Esophagus (tissue), 2 donors: ENCODE results near the gene ITSN1. TPM values are rescaled to one million over a fixed set of nuclear protein-coding genes. Genes with fewer than 3 reads are reported as not detected.

Experiments used
- H3K27ac ChIP-seq, 2 donors: one replicate each; pipeline ENCODE4 v1.5.1; 2013; ENCODE audit warnings: low read depth in 2 of 2, mild to moderate bottlenecking in 2 of 2, inconsistent platforms in 1 of 2, low read length in 1 of 2, moderate library complexity in 1 of 2
- H3K27me3 ChIP-seq, 2 donors: one replicate each; pipeline ENCODE4 v1.6.1; 2013; ENCODE audit warnings: low read length in 2 of 2, control low read depth in 1 of 2, mild to moderate bottlenecking in 1 of 2; ENCODE audit not compliant: insufficient read depth in 2 of 2, control insufficient read depth in 1 of 2
- H3K36me3 ChIP-seq, 2 donors: one replicate each; pipeline ENCODE4 v1.6.1; 2013; ENCODE audit warnings: low read length in 1 of 2; ENCODE audit not compliant: control insufficient read depth in 2 of 2, insufficient read depth in 2 of 2
- H3K4me1 ChIP-seq, 2 donors: one replicate each; pipeline ENCODE4 v1.6.1; 2013; ENCODE audit warnings: low read length in 1 of 2; ENCODE audit not compliant: control insufficient read depth in 2 of 2, insufficient read depth in 2 of 2
- H3K4me3 ChIP-seq, 2 donors: one replicate each; pipeline ENCODE4 v1.5.1; 2013; ENCODE audit warnings: low read length in 2 of 2, mild to moderate bottlenecking in 2 of 2, low read depth in 1 of 2, moderate library complexity in 1 of 2
- H3K9me3 ChIP-seq, 2 donors: one replicate each; pipeline ENCODE4 v1.6.1; 2013; ENCODE audit warnings: mild to moderate bottlenecking in 2 of 2, low read depth in 1 of 2, low read length in 1 of 2, moderate library complexity in 1 of 2; ENCODE audit not compliant: control insufficient read depth in 2 of 2, insufficient read depth in 1 of 2
- WGBS, 2 donors: extraction: QIAGEN DNeasy Blood & Tissue Kit; methylation state at CpG; one replicate each; pipeline ENCODE4 v1.1.7; 2013; 5-methylcytosine and 5-hydroxymethylcytosine counted together
- polyA plus RNA-seq, 2 donors: library from polyadenylated mRNA; stranded (reverse); fragments of 200-250 nt; gene quantifications; one replicate each; pipeline ENCODE4 v1.2.3, GENCODE V29; 2013
- donor health status: healthy with polysubstance abuse.
- donor health status: Bipolar disorder and iron deficiency.

ITSN1 gene
- polyA plus RNA-seq, 2 donors = 6.6 to 8.9 TPM

- Histone ChIP-seq H3K36me3 (peaks cover 0 to 2% of the 10 kb centered on the region in 2 donors), H3K27me3 (no peaks in the 10 kb centered on the region), H3K4me3 (no peak overlapping the region), H3K9me3 (no peaks in the 10 kb centered on the region), H3K4me1 (no peaks in the 10 kb centered on the region), H3K27ac (no peak overlapping the region)
- WGBS, 2 donors = 77 to 79% methylated on average over 7 of the region's 7 CpGs
These were observed 179.4 kb downstream of the ITSN1 start for GRCh38 chr21:33821503-33822322.

GRCh38 chr21:33824156-33824941 is 182.0 kb downstream of the ITSN1 start:
- H3K9me3 ChIP-seq = no peaks in the 10 kb centered on the region
- peaks cover 0 to 2% of the 10 kb centered on the region in 2 donors for H3K36me3 ChIP-seq
- H3K4me1 ChIP-seq = no peaks in the 10 kb centered on the region
- H3K27ac ChIP-seq = no peak overlapping the region
- WGBS, 2 donors = 83 to 89% methylated on average over 11 of the region's 11 CpGs
- no peaks in the 10 kb centered on the region for H3K27me3 ChIP-seq
- no peak overlapping the region for H3K4me3 ChIP-seq

DNA sequence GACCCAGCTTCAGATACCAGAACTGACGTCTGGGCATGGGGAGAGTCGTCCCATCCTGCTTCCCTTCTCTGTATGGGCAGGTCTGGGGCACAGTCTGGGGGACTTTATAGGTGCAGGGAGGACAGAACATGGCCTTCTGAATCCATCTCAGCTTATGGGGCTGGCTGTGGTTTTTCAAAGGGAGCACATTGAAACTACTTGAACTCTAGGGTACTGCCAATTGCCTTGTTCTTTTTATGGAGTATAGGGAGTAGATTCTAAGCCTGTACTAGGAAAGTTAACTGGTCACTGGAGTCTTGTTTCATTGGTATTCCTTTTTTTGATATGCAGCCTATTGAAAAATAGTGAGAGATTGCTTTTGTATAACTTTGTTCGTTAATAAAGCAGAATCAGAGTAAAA is 183.1 kb downstream of the ITSN1 start:
- WGBS, 2 donors = 68 to 75% methylated on average over 3 of the region's 3 CpGs
- Histone ChIP-seq H3K4me1 (no peaks in the 10 kb centered on the region), H3K4me3 (no peak overlapping the region), H3K27me3 (no peaks in the 10 kb centered on the region), H3K36me3 (peaks cover 0 to 3% of the 10 kb centered on the region in 2 donors), H3K9me3 (no peaks in the 10 kb centered on the region), H3K27ac (peak overlapping the region in 1 of 2 donors; percentile 68)

DNA sequence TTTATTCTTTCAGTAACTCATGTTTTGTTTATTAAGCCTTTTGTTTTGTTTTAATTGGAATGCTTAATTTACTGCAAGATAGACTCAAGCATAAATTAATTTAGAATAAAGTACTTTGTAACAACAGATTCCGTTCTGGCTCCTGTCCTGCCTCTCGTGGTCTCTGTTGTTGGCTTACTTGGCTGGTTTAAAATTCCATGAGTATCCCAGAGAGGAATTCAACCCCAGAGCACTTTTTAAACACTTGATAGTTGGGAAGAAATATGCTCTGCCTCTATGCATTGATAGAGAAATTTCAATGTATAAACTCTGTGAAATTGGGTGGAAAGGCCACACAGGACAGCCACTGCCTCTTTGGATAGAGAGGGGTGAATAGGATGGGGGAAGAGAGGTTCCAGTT is 183.6 kb downstream of the ITSN1 start:
- H3K4me3 ChIP-seq = no peak overlapping the region
- H3K4me1 ChIP-seq = no peaks in the 10 kb centered on the region
- no peaks in the 10 kb centered on the region for H3K27me3 ChIP-seq
- WGBS, 2 donors = 37 to 50% methylated on average over 2 of the region's 2 CpGs
- no peaks in the 10 kb centered on the region for H3K9me3 ChIP-seq
- no peak overlapping the region for H3K27ac ChIP-seq
- peaks cover 0 to 3% of the 10 kb centered on the region in 2 donors for H3K36me3 ChIP-seq

GRCh38 chr21:33828083-33828482 is 185.8 kb downstream of the ITSN1 start:
- H3K27ac ChIP-seq = no peak overlapping the region

DNA sequence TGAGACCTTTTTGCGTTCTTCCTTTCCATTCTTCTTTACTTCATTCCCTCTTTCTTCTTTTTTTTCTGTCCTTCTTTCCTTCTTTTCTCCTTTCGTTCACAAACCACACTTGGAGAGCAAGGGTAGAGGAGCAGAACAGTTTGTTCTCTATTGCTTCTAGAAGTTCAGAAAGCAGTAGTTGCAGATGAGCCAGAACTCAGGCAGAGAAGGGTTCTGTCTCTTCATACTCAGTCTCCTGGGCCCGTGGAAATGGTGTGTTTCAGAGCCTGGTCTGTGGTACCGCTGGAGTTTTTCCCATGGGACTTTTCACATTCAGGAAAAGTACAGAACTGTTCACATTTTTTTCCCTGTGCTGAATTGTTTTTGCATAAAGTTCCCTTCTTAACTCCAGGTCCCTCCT is 186.3 kb downstream of the ITSN1 start:
- peaks cover 2 to 7% of the 10 kb centered on the region in 2 donors for H3K36me3 ChIP-seq
- no peaks in the 10 kb centered on the region for H3K9me3 ChIP-seq
- no peaks in the 10 kb centered on the region for H3K27me3 ChIP-seq
- H3K4me1 ChIP-seq = no peaks in the 10 kb centered on the region
- no peak overlapping the region for H3K27ac ChIP-seq
- WGBS, 2 donors = 84 to 88% methylated on average over 4 of the region's 4 CpGs
- no peak overlapping the region for H3K4me3 ChIP-seq

More at GRCh38 chr21:33828083-33828482, 185.8 kb downstream of the ITSN1 start:
- Histone ChIP-seq H3K27me3 (no peaks in the 10 kb centered on the region), H3K4me3 (no peak overlapping the region), H3K4me1 (no peaks in the 10 kb centered on the region), H3K9me3 (no peaks in the 10 kb centered on the region), H3K36me3 (peaks cover 2 to 7% of the 10 kb centered on the region in 2 donors)
- 69 to 76% methylated on average over 4 of the region's 4 CpGs for WGBS, 2 donors

DNA sequence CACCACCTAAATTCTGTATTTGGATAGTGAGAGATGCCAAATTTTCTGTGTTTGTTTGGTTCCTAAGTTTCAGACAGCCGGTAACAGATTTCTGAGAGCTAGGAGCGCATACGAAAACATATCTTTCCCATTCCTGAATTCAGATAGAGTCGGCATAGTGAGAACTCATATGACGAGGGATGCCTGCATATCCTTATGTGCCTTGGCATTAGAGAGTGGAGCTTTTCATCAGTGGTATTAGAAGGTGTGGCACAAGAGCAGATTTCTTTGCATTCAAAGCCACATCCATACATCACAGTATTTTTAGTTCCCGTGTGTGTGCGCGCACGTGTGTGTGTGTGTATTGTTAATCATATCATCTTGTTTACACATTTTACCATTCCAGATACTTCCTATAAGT is 187.5 kb downstream of the ITSN1 start:
- Histone ChIP-seq H3K9me3 (no peaks in the 10 kb centered on the region), H3K4me3 (no peak overlapping the region), H3K4me1 (no peaks in the 10 kb centered on the region), H3K27ac (no peak overlapping the region), H3K36me3 (peaks cover 2 to 7% of the 10 kb centered on the region in 2 donors), H3K27me3 (no peaks in the 10 kb centered on the region)
- 92 to 94% methylated on average over 9 of the region's 9 CpGs for WGBS, 2 donors

DNA sequence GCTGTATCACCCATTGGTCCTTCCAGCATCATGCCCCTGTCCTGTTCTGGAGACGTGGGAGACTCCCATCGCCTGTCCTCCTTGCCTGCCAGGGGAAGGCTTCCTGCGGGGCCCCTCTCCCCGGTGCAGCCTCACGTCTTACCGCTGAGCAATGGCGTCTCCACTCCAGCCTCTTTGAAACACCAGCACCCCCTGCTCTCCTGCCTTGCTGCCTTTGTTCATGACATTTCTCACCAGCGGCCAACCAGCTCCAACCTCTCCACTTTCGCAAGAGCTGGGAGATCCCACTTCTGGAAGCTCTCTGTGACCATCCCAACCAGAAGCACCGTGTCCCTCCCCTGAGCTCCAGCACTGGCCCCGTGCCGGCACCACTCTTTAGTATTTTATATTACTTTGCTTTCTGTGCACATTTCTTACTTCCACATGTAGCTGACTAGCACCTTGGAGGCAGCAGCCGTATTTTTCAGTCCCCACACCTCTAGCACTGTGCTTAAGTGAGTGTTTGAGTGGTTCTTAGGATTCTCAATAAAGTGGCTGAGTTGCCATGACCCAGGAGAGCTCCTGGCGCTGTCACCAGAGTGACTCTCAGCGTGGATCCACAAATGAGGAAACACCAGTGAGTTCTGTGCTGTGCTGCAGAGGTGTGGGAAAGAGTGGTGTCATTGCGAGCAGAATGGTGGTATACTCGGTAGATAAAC is 189.8 kb downstream of the ITSN1 start:
- Histone ChIP-seq H3K4me3 (no peak overlapping the region), H3K9me3 (no peaks in the 10 kb centered on the region), H3K27ac (no peak overlapping the region), H3K27me3 (no peaks in the 10 kb centered on the region), H3K4me1 (no peaks in the 10 kb centered on the region), H3K36me3 (peaks cover 6 to 7% of the 10 kb centered on the region in 2 donors)
- 92% methylated on average over 17 of the region's 17 CpGs for WGBS, 2 donors

- H3K27me3 ChIP-seq = no peaks in the 10 kb centered on the region
- 91 to 92% methylated on average over 5 of the region's 5 CpGs for WGBS, 2 donors
- H3K36me3 ChIP-seq = peaks cover 3 to 6% of the 10 kb centered on the region in 2 donors
- H3K27ac ChIP-seq = no peak overlapping the region
- no peak overlapping the region for H3K4me3 ChIP-seq
- H3K4me1 ChIP-seq = no peaks in the 10 kb centered on the region
- H3K9me3 ChIP-seq = no peaks in the 10 kb centered on the region
These were observed 192.7 kb downstream of the ITSN1 start for GRCh38 chr21:33834801-33835500.
